ENCODE results near the gene NFATC1.

The NFATC1 gene

GRCh38 chr18:79395761-79396404 is at the start of gene NFATC1:
NFATC1 (plus strand) TSS chr18:79395930; CDS start chr18:79396225, 295 bp downstream.
- peak; percentile 92 for DNase-seq

DNA sequence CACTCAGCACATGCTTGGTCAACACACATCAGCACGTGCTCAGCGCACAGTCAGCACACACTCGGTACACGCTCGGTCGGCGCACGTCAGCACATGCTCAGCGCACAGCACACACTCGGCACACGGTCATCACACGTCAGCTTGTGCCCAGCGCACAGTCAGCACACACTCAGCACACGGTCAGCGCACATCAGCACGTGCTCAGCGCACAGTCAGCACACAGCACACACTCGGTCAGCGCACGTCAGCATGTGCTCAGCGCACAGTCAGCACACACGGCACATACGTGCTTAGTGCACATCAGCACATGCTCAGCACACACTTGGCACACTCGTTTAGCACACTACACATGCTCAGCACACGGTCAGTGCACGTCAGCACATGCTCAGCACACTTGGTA is 49.7 kb upstream of the NFATC1 start:
- no peak for DNase-seq

- no peak for DNase-seq
These were observed 47.7 kb upstream of the NFATC1 start for GRCh38 chr18:79348066-79348465.

DNA sequence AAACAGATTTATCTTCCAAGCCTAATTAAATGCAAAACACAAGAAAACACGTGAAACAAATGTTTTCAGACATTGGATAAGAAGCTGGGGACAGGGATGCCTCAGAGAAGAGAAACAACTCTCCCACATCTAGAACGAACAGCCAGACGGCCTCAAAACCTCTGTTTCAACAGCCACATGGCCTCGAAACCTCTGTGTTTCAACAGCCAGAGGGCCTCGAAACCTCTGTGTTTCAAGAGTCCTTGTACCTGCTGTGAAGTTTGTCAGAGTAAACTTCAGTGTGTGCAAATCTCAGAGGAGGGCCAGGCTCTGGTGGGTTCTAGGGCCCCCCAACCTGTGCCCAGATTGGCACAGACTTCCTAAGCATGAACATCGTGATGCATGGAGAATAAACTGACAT is 43.3 kb upstream of the NFATC1 start:
- DNase-seq = no peak

GRCh38 chr18:79353267-79353666 is 42.5 kb upstream of the NFATC1 start:
- no peak for DNase-seq

- no peak for DNase-seq
These were observed 41.4 kb upstream of the NFATC1 start for GRCh38 chr18:79354350-79354749.

GRCh38 chr18:79355433-79356335 is 40.0 kb upstream of the NFATC1 start:
- no peak for DNase-seq

GRCh38 chr18:79356435-79356834 is 39.3 kb upstream of the NFATC1 start:
- no peak for DNase-seq

DNA sequence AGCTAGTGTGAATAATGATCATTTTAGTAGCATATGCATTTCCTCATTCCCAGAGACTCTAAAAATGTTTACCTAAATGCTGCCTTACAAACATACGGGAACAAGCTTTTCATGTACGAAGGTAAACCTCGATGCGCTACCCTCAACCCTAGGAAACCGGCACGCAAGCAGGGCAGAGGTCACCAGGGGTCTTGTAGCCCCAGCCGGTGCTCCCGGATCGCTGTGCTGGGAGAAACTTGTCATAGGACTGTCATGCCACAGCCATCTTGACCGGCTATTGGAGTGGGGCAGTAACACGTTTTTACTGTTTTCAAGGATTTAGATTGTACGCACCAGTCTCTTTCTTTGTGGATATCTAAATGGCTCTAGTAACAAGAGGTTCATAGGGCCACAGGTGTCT is 34.8 kb upstream of the NFATC1 start:
- DNase-seq = no peak

GRCh38 chr18:79361766-79362522 is 33.8 kb upstream of the NFATC1 start:
- no peak for DNase-seq

GRCh38 chr18:79365701-79366100 is 30.0 kb upstream of the NFATC1 start:
- DNase-seq = no peak

- no peak for DNase-seq
These were observed 29.3 kb upstream of the NFATC1 start for GRCh38 chr18:79366177-79367094.

- no peak for DNase-seq
These were observed 28.2 kb upstream of the NFATC1 start for GRCh38 chr18:79367480-79367879.

DNA sequence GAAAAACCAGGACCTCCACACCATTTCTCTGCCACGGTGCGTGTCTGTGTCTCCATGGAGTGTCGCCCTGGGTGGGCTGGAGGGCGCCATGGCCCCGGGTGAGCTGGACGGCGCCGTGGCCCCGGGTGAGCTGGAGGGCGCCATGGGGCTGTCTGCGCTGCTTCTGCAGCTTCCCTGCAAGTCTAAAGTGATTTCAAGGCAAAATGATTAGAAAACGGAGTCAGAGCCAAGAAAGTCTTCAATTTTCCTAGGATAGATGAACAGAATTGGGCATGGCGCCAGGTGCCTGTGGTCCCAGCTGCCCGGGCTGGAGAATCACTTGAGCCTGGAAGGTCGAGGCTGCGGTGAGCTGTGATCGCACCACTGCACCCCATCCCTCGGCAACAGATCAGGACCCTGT is 27.7 kb upstream of the NFATC1 start:
- DNase-seq = no peak

DNA sequence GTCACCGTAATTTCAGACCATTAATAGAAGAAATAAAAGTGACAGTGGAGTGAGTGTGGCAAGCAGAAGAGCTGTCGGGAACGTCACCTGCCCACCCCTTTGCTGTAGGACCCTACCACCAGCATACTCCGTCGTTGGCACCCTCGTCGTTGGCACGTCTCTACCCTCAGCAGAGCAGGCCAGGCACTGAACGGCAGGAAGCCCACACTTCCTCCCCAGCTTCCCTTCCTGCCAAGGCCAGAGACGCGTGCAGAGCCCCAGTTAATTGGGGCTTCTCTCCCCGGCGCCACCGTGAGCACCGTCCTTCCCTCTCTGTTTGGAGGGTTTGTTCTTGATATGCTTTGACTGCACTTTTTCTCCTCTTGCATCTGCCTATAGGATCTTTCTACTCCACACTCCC is 27.0 kb upstream of the NFATC1 start:
- DNase-seq = no peak

DNA sequence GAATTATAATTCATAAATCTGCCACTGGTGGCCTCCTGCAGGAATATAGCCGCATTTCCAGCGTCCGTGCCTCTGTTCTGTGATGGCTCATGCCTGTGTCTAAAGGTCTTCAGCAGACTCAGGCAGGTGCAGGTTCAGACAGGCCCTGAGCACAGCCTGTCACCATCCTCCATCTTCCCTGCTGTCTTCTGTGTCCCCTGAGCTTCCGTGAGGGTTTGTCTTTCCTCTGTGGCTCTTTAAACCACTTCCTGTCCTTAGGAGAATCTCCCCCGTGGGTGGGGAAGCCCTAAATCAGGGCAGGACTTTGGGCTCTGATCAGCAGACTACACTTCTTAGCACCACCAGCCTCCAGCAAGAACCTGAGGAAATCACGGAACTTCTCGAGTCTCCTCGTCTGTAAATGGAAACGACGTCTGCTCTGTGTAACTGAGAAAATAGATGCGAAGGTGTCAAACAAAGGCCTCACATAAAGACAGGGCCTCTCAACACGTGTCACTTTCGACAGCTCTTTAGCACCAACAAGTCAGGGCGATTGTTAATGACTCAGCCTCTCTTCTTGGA is 24.1 kb upstream of the NFATC1 start:
- peak; percentile 30 for DNase-seq

GRCh38 chr18:79372461-79372860 is 23.3 kb upstream of the NFATC1 start:
- DNase-seq = no peak

DNA sequence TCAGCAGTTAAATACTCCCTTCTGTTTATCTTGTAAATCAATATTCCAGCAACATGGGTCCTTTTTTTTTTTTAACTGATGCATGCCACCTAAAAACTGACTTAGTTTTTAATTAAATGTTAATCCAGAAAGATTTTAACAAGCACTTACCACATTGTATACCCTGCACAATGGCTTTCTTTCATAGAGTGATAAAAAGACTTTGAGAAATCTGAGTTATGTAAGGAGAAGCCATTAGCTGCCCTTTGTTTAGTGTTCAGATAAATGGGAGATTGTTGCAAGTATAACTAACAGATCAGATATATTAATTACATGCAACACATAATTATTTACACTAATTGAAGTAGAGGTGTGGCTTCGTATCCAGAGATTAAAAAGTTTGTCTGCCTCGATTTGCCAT is 22.7 kb upstream of the NFATC1 start:
- no peak for DNase-seq

DNA sequence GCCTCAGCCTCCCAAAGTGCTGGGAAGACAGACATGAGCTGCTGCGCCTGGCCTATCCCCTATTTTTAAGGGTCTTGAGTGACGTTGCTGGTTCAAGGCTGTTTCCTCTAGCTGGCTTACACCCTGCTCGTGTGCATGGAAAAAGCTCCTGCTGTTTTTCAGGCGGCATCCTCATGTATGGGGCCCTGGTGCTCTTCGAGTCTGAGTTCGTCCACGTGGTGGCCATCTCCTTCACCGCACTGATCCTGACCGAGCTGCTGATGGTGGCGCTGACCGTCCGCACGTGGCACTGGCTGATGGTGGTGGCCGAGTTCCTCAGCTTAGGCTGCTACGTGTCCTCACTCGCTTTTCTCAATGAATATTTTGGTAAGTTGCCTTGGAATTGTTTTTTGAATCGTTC is 22.0 kb upstream of the NFATC1 start:
- DNase-seq = no peak

GRCh38 chr18:79374408-79375171 is 21.1 kb upstream of the NFATC1 start:
- DNase-seq = no peak

DNA sequence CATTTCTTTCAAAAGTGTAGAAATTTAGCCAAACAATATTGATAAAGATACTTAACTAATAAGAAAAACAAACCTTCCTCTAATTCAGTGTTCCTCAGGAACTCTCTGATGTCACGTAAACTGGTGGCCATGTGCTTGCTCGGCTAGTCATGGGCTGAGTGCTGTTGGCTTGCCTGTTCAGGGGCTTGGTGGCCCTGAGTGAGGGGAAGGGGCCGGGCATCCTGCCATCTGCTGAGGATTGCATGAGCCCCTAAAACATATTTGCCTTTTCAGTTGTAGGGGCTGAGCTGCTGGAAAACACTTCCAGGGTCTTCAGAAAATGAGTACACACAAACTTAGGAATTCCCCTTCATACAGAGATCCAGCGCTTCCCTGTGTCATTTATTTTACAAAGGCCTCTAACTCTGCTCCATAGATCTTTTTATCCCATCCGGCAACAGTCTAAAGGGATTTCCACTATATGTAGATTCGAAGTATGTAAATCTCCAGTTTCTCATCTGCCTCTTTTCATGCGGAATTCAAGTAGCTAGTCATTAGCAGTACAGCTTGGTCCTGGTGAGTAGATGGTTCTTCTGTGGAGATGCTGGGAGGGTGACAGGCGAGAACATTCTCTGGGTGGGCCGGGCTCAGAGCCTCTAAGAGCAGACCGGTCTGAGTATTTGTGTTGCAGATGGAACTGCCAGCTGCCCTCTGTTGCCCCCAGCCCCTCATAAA is 20.1 kb upstream of the NFATC1 start:
- DNase-seq = no peak

Measured in activated CD4-positive, alpha-beta T cell treated with anti-CD3 and anti-CD28 coated beads for 48 hours (primary cell).